Islet precursor cell (in vitro differentiated cells): ENCODE results near the gene ZMYND12.
A peak's percentile ranks its signal among the peaks of the same experiment; 100 is the strongest.
"Not testable (repeated sequence)": the region's sequence is repeated elsewhere in the genome, so short reads cannot be mapped to it uniquely, and the experiment has no call there.

Experiments
- DNase-seq: peaks from one replicate; pipeline ENCODE4 v3.0.0-alpha.2; 2018

Gene ZMYND12

GRCh38 chr1:42456010-42456753, at the start of gene ZMYND12, which contains the start of gene PPCS:
TSS of gene ZMYND12 (minus strand) at chr1:42456022. CDS start at chr1:42455997, 25 bp downstream.
TSS of gene PPCS (plus strand) at chr1:42456543. CDS start at chr1:42456566, 23 bp downstream.
- peak; percentile 88 for DNase-seq

- DNase-seq = no peak
Measured at GRCh38 chr1:42504535-42505128, 48.8 kb upstream of the ZMYND12 start.

GRCh38 chr1:42502031-42502430, 46.2 kb upstream of the ZMYND12 start:
- DNase-seq = not testable (repeated sequence)

GRCh38 chr1:42490237-42490636, 34.4 kb upstream of the ZMYND12 start:
- no peak for DNase-seq

GRCh38 chr1:42484382-42484781, 28.6 kb upstream of the ZMYND12 start:
- peak; percentile 74 for DNase-seq

- DNase-seq = no peak
Measured at GRCh38 chr1:42482635-42483153, 26.9 kb upstream of the ZMYND12 start.

- DNase-seq = no peak
Measured at GRCh38 chr1:42480921-42481320, 25.1 kb upstream of the ZMYND12 start.

GRCh38 chr1:42479621-42480020, 23.8 kb upstream of the ZMYND12 start:
- peak; percentile 50 for DNase-seq

GRCh38 chr1:42477775-42478174, 22.0 kb upstream of the ZMYND12 start:
- DNase-seq = no peak

- DNase-seq = not testable (repeated sequence)
Measured at GRCh38 chr1:42477354-42477753, 21.5 kb upstream of the ZMYND12 start.

- no peak for DNase-seq
Measured at GRCh38 chr1:42476605-42477004, 20.8 kb upstream of the ZMYND12 start.

GRCh38 chr1:42469727-42470126, 13.9 kb upstream of the ZMYND12 start:
- no peak for DNase-seq

- no peak for DNase-seq
Measured at GRCh38 chr1:42466030-42466429, 10.2 kb upstream of the ZMYND12 start.

- no peak for DNase-seq
Measured at GRCh38 chr1:42463921-42464320, 8.1 kb upstream of the ZMYND12 start.

- peak; percentile 99 for DNase-seq
Measured at GRCh38 chr1:42462828-42463763, 7.3 kb upstream of the ZMYND12 start, which contains the start of gene CCDC30. TSS of gene CCDC30 (plus strand) at chr1:42463286. CDS start at chr1:42480552, 17,266 bp downstream.

GRCh38 chr1:42461196-42461595, 5.4 kb upstream of the ZMYND12 start:
- DNase-seq = no peak

GRCh38 chr1:42456754-42457089, 900 bp upstream of the ZMYND12 start:
- DNase-seq = peak; percentile 84

GRCh38 chr1:42454403-42454802, 1.4 kb downstream of the ZMYND12 start:
- no peak for DNase-seq

- no peak for DNase-seq
Measured at GRCh38 chr1:42453386-42453785, 2.4 kb downstream of the ZMYND12 start.

- no peak for DNase-seq
Measured at GRCh38 chr1:42450061-42450460, 5.8 kb downstream of the ZMYND12 start.

GRCh38 chr1:42449256-42449655, 6.6 kb downstream of the ZMYND12 start:
- DNase-seq = no peak

- no peak for DNase-seq
Measured at GRCh38 chr1:42442662-42443061, 13.2 kb downstream of the ZMYND12 start.

- no peak for DNase-seq
Measured at GRCh38 chr1:42439940-42440339, 15.9 kb downstream of the ZMYND12 start.
